Esophagus mucosa (tissue), 1 donor: ENCODE data around the gene TCTA. TPM values are rescaled to one million over a fixed set of nuclear protein-coding genes. Genes with fewer than 3 reads are reported as not detected.
"Not testable (repeated sequence)": the region's sequence is repeated elsewhere in the genome, so short reads cannot be mapped to it uniquely, and the experiment has no call there.

Experiments used
- ATAC-seq: fragments of 200-7000 bp; cut with Tn5 transposase; one replicate; pipeline ENCODE4 v1.9.1; 2020
- total RNA-seq: library from RNA; stranded (reverse); gene quantifications from one replicate; pipeline ENCODE4 v1.2.4, GENCODE V29; 2023
- donor health status: DM: yes; HTN: yes; CAD: no.

The TCTA gene
- 12.4 TPM for total RNA-seq

- peak; percentile 93 for ATAC-seq
These were observed at the start of gene TCTA, which contains the start of gene RHOA for GRCh38 chr3:49411968-49412631. Gene TCTA (plus strand): TSS chr3:49412423. CDS start chr3:49412427, 4 bp downstream. Gene RHOA (minus strand): TSS chr3:49411976. CDS start chr3:49375589, 36,387 bp downstream.

- ATAC-seq = no peak
These were observed 49.7 kb upstream of the TCTA start for GRCh38 chr3:49362561-49362960.

GRCh38 chr3:49370585-49371290, 41.5 kb upstream of the TCTA start:
- no peak for ATAC-seq

- ATAC-seq = no peak
These were observed 40.3 kb upstream of the TCTA start for GRCh38 chr3:49371946-49372345.

DNA sequence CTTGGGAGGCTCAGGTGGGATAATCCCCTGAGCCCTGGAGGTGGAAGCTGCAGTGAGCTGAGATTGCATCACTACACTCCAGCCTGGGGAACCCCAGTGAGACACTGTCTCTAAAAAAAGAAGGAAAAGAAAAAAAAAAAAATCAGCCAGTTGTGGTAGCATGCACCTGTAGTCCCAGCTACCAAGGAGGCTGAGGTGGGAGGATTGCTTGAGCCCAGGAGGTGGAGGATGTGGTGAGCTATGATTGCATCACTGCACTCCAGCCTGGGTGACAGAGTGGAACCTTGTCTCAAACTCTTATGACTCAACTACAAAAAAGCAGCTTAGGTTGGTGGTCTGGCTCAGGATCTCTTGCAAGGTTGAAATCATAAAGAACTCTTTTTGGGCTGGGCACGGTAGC, 34.7 kb upstream of the TCTA start:
- peak; percentile 31 for ATAC-seq

DNA sequence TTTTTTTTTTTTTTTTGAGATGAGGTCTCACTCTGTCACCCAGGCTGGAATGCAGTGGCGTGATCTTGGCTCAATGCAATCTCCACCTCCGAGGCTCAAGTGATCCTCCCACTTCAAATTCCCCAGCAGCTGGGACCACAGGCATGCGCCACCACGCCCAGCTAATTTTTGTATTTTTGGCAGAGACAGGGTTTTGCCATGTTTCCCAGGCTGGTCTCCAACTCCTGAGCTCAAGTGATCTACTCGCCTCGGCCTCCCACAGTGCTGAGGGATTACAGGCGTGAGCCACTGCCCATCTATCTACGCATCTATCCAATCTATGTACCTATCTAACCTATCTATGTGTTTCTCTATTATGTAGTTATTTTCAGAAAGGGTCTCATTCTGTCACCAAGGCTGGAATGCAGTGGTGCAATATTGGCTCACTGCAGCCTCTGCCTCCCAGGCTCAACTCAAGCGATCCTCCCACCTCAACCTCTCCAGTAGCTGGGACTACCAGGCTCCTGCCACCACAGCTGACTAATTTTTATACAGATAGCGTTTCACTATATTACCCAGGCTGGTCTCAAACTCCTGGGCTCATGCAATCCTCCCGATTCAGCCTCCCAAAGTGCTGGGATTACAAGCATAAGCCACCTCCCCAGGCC, 33.9 kb upstream of the TCTA start:
- ATAC-seq = no peak

GRCh38 chr3:49383387-49383786, 28.8 kb upstream of the TCTA start:
- ATAC-seq = no peak

DNA sequence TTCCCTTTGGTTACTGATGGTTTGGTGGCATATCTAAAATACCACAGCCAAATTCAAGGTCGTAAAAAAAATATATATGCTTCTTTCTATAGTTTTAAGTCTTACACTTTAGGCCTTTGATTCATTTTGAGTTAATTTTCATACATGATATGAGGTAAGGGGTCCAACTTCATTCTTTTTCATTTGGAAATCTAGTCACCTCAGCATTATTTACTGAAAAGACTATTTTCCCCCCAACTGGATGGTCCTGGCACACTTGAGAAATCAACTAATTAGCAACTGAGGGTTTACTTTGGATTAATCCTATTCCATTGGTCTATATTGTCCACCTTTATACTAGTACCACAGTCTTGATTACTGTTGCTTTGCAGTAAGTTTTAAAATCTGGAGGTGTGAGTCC, 26.6 kb upstream of the TCTA start:
- ATAC-seq = no peak

DNA sequence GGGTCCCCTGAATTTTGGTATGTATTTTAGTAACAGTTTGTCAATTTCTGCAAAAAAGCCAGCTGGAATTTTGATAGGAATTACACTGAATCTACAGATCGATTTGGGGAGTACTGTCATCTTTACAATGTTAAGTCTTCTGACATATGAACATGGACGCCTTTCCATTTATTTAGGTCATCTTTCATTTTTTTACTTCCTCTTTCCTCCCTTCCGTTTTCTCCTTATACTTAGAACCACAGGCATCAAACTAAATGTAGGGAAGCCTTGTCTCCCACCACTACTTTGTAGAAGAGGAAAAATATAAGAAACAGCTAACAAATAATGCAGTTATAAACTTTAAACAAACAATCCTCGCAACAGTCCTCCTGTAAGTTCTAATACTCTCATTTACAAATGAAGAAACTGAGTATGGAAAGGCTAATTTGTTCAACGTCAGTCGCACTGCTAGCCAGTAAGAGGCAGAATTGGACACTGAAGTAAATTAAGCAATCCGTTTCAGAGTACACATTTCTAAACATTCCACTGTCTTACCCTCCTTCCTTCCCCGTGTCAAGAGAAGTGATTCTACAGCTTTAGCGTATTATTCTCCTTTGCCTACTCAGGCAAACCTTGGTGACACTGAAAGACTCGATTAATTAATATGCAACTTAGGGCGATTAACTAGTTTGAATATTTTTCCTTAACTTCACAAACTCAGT, 26.0 kb upstream of the TCTA start:
- no peak for ATAC-seq

- peak; percentile 67 for ATAC-seq
These were observed 24.5 kb upstream of the TCTA start for GRCh38 chr3:49387721-49388120.

- ATAC-seq = peak; percentile 12
These were observed 23.9 kb upstream of the TCTA start for GRCh38 chr3:49388289-49388820.

DNA sequence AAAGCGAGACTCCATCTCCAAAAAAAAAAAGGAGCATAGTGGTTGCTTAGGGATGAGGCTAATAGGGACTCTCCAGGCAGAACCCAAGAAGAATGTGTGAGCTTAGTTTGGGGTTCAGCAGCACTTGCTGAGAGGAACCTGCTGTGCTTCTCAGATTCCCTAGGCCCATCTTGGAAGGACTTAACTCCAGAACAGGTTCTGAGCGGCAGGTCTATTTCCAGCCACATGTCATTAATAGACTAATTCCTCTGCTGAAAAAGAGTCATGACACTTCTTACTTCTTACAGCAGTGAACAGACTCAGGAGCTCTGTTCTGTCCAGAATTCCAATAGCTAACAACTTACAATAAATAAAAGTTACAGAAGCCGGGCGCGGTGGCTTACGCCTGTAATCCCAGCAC, 22.9 kb upstream of the TCTA start:
- no peak for ATAC-seq

DNA sequence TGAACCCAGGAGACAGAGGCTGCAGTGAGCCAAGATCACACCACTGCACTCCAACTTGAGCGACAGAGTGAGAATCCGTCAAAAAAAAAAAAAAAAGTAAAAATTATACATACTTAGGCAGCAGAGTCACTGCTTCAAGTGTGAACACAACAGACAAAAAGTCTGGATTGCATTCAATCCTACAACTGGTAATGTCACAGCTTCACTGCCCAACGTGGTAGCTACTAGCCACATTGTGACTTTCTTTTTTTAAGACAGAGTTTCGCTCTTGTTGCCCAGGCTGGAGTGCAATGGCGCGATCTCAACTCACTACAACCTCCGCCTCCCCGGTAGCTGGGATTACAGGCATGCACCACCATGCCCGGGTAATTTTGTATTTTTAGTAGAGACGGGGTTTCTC, 20.9 kb upstream of the TCTA start:
- not testable (repeated sequence) for ATAC-seq

DNA sequence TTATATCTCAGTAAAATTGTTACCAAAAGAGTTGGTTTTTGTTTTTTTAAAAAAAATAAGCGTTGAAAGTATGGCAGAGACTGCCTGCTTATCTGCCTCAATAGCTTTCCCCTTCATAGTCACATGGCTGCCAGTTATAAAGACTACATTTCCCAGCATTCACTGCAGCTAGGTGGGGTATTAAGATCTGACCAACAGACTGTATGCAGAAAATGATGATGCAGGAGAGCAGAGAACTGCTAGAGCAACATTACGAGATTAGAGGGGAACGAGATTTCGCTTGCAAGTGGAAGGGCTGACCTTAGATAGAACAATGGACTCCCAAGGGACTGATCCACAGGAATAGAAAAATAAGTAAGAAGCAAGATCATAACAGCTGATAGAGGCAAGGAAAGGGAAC, 14.8 kb upstream of the TCTA start:
- ATAC-seq = peak; percentile 54

GRCh38 chr3:49399461-49399860, 12.8 kb upstream of the TCTA start:
- peak; percentile 31 for ATAC-seq

DNA sequence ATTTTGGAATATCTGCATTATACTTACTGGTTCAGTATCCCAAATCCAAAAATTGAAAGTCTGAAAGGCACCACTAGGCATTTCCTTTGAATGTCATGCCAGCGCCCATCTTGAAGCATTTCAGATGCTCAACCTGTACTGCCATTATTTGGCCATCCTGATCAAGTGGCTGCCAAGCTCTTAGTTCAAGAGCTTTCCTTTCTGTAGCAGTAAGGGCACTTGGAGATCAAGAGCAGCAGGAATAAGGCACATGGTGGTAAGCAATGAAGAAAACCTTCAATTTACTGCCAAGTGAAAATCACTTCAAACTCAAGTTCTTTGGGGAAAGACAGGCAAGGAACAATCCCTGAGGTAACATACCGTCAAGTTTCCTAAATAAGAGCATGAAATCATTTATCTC, 10.5 kb upstream of the TCTA start:
- no peak for ATAC-seq

DNA sequence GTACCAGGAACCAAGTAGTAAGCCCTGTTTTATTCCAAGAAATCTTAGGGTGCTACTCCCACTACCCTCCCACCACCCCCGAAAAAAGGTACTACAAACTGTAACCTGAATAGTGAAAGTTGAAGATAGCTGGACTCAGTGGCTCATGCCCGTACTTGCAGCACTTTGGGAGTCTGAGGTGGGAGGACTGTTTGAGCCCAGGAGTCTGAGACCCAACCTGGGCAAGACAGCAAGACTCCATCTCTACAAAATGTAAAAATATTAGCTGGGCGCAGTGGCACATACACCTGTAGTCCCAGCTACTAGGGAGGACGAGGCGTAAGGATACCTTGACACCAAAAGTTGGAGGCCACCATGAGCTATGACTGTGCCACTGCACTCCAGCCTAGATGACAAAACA, 8.3 kb upstream of the TCTA start:
- ATAC-seq = no peak

DNA sequence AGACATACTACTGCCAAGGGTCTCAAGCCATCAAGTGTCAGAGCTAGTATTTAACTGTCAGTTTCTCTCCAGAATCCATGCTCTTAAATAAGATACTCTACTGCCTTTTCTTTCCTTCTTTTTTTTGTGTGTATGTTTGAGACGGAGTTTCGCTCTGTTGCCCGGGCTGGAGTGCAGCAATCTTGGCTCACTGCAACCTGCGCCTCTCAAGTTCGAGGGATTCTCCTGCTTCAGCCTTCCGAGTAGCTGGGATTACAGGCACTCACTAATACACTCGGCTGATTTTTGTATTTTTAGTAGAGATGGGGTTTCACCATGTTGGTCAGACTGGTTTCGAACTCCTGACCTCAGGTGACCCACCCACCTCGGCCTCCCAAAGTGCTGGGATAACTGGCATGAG, 6.7 kb upstream of the TCTA start:
- not testable (repeated sequence) for ATAC-seq

DNA sequence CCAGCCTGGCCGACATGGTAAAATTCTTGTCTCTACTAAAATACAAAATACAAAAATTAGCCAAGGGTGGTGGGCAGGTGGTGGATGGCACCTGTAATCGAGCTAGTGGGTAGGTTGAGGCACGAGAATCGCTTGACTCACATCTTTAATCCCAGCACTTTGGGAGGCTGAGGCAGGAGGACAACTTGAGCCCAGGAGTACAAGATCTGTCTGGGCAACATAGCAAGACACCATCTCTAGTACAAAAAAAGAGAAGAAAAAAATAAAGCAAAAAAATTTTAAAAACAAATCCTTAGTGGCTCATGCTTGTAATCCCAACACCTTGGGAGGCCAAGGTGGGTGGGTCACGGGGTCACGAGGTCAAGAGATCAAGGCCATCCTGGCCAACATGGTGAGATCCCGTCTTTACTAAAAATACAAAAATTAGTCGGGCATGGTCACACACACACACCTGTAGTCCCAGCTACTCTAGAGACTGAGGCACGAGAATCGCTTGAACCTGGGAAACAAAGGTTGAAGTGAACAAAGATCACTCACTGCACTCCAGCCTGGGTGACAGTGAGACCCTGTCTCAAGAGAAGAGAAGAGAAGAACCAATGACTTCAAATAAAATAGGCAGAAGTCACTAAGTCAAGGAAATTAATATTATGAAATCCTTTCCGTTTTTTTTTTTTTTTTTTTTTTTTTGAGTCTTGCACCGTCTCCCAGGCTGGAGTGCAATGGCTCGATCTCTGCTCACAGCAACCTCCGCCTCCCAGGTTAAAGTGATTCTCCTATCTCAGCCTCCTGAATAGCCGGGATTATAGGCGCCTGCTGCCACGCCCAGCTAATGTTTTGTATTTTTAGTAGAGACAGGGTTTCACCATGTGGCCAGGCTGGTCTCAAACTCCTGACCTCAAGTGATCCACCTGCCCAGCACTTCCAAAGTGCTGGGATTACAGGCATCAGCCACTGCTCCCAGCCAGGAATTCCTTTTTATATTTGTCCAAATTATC, 5.4 kb upstream of the TCTA start:
- no peak for ATAC-seq

GRCh38 chr3:49410066-49410845, 2.0 kb upstream of the TCTA start:
- no peak for ATAC-seq
